Adrenal gland (tissue), 12 donors: ENCODE measurements around the gene LEUTX. TPM values are rescaled to one million over a fixed set of nuclear protein-coding genes. Genes with fewer than 3 reads are reported as not detected.
"Not testable (repeated sequence)": the region's sequence is repeated elsewhere in the genome, so short reads cannot be mapped to it uniquely, and the experiment has no call there.

Experiments
- DNase-seq, 7 donors: peaks; one replicate each; pipeline ENCODE4 v3.0.0-alpha.2; 2019 to 2020
- H3K27ac ChIP-seq, 5 donors: fragments of 200-600 bp; sonication (generic) in 4 of 5; 1 replicate in 3 of 5; 2 replicates in 2 of 5; pipeline versions ENCODE4 v1.5.1 to v1.8.0; 2016 to 2020; ENCODE audit warnings: mild to moderate bottlenecking in 1 of 5
- H3K27me3 ChIP-seq: fragments of 200-600 bp; 2 replicates; pipeline ENCODE4 v1.8.0; 2021
- H3K36me3 ChIP-seq, 2 donors: fragments of 200-600 bp; replicated peaks in 1 of 2; 1 replicate in 1 of 2; 2 replicates in 1 of 2; pipeline versions ENCODE4 v1.5.1 to v1.8.0; 2018 to 2022
- H3K4me1 ChIP-seq, 2 donors: fragments of 200-600 bp; replicated peaks in 1 of 2; 1 replicate in 1 of 2; 2 replicates in 1 of 2; pipeline versions ENCODE4 v1.5.1 to v1.8.0; 2018 to 2021
- H3K4me3 ChIP-seq, 4 donors: fragments of 200-600 bp; sonication (generic) in 3 of 4; one replicate each; pipeline ENCODE4 v1.5.1; 2016 to 2018
- H3K9me3 ChIP-seq, 3 donors: fragments of 200-600 bp; sonication (generic) in 1 of 3; replicated peaks in 1 of 3; 1 replicate in 2 of 3; 2 replicates in 1 of 3; pipeline versions ENCODE4 v1.5.1 to v1.8.0; 2016 to 2021
- POLR2A ChIP-seq, 2 donors: fragments of 450-650 bp; IDR thresholded peaks; one replicate each; pipeline ENCODE4 v1.6.1; 2017; ENCODE audit warnings: antibody characterized with exemption in 2 of 2, mild to moderate bottlenecking in 2 of 2, moderate library complexity in 1 of 2
- WGBS, 4 donors: extraction: QIAGEN DNeasy Blood & Tissue Kit in 2 of 4; methylation state at CpG; one replicate each; pipeline versions ENCODE4 v1.1.5 to v1.1.7; 2013 to 2017; 5-methylcytosine and 5-hydroxymethylcytosine counted together
- intact Hi-C, 2 donors: fragments of 100-400 bp; cut with DNase I; formaldehyde crosslinking; loops; one replicate each; pipeline versions ENCODE4 v1.14.1 to v1.15.0; 2022 to 2023
- polyA plus RNA-seq, 3 donors: library from polyadenylated mRNA; stranded (reverse); fragments of 200-250 nt in 2 of 3; fragments of 350-450 nt in 1 of 3; fragmentation: Illumina TruSeq in 1 of 3; extraction: RNeasy Lipid Tissue Mini Kit (QIAGEN cat#74804) in 1 of 3; gene quantifications; one replicate each; pipeline ENCODE4 v1.2.3, GENCODE V29; 2013 to 2014
- total RNA-seq, 9 donors: library from RNA; depleted of rRNA in 4 of 9; stranded (reverse); fragments of >200 nt in 4 of 9; fragments of 120-200 nt in 1 of 9; fragmentation: NEBNext Ultra II Directional in 1 of 9; extraction: Animal tissue kit (Norgen Biotek cat#: 25700) in 1 of 9; gene quantifications; one replicate each; pipeline versions ENCODE4 v1.1.0 to v1.2.4, GENCODE V29; 2013 to 2023
- TF ChIP-seq, protein P1 (sequence below), 6 experiments: fragments of 450-650 bp in 4 of 6; fragments of 200-600 bp in 2 of 6; sonication (generic) in 1 of 6; IDR thresholded peaks; 1 replicate in 5 of 6; 2 replicates in 1 of 6; pipeline versions ENCODE4 v1.5.1 to v1.8.0; 2016 to 2021; ENCODE audit warnings: antibody characterized with exemption in 6 of 6, mild to moderate bottlenecking in 2 of 6, moderate library complexity in 1 of 6
- donor health status: healthy with polysubstance abuse.
- donor health status: Bipolar disorder and iron deficiency.
- donor health status: DM: yes; HTN: yes; CAD: no.
- donor health status: DM: no; HTN: no; CAD: no.
- donor health status: DM: no; HTN: no; CAD: no.
- donor health status: DM: yes; HTN: yes; CAD: no.

LEUTX gene
- total and polyA plus RNA-seq, 12 donors, result not detected

DNA sequence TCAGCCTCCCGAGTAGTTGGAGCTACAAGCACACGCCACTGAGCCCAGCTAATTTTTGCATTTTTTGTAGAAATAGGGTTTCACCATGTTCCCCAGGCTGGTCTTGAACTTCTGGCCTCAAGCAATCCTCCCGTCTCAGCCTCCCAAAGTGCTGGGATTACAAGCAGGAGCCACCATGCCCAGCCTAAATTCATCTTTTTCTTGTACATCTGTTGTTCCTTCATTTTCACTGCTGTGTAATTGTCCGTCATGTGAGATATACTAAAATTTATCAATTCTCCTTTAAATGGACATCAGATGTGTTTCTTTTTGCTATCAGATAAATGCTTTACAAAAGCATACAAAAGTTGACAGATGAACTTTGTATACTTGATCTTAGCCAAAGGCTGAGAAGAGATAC is 32.4 kb downstream of the LEUTX start:
- no peak for DNase-seq
- TF ChIP-seq, protein P1, sequence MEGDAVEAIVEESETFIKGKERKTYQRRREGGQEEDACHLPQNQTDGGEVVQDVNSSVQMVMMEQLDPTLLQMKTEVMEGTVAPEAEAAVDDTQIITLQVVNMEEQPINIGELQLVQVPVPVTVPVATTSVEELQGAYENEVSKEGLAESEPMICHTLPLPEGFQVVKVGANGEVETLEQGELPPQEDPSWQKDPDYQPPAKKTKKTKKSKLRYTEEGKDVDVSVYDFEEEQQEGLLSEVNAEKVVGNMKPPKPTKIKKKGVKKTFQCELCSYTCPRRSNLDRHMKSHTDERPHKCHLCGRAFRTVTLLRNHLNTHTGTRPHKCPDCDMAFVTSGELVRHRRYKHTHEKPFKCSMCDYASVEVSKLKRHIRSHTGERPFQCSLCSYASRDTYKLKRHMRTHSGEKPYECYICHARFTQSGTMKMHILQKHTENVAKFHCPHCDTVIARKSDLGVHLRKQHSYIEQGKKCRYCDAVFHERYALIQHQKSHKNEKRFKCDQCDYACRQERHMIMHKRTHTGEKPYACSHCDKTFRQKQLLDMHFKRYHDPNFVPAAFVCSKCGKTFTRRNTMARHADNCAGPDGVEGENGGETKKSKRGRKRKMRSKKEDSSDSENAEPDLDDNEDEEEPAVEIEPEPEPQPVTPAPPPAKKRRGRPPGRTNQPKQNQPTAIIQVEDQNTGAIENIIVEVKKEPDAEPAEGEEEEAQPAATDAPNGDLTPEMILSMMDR (IDR thresholded peaks at IDR 0.05), result no peak
- no peak for TF ChIP-seq POLR2A (IDR thresholded peaks at IDR 0.05)
- Histone ChIP-seq H3K9me3 (no peaks in the 10 kb centered on the region), H3K27ac (no peak overlapping the region), H3K4me1 (no peaks in the 10 kb centered on the region), H3K36me3 (no peaks in the 10 kb centered on the region), H3K4me3 (no peak overlapping the region), H3K27me3 (no peaks in the 10 kb centered on the region)
- intact Hi-C loops, result no loop called here
- WGBS, 4 donors, result 82 to 92% (median 86%) methylated on average over 4 of the region's 4 CpGs

- Histone ChIP-seq H3K4me3 (no peak overlapping the region), H3K36me3 (no peaks in the 10 kb centered on the region), H3K27me3 (no peaks in the 10 kb centered on the region), H3K27ac (no peak overlapping the region), H3K9me3 (no peaks in the 10 kb centered on the region), H3K4me1 (no peaks in the 10 kb centered on the region)
- DNase-seq, result no peak
- intact Hi-C loops, result no loop called here
- TF ChIP-seq POLR2A (IDR thresholded peaks at IDR 0.05), result no peak
- TF ChIP-seq, protein P1 (IDR thresholded peaks at IDR 0.05), result no peak
- 76 to 84% (median 80%) methylated on average over 9 of the region's 9 CpGs for WGBS, 4 donors
These were observed 34.8 kb downstream of the LEUTX start for GRCh38 chr19:39813264-39813993.

DNA sequence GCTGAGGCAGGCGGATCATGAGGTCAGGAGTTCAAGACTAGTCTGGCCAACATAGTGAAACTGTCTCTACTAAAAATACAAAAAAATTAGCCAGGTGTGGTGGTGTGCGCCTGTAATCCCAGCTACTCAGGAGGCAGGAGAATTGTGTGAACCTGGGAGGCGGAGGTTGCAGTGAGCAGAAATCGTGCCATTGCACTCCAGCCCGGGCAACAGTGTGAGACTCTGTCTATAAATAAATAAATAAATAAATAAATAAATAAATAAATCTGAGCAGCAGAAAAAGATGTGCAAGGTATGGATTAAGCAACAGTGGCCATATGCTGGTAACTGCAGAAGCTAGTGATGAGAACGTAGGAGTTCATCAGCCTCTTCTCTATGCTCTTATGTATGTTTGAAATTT is 35.5 kb downstream of the LEUTX start:
- H3K4me3 ChIP-seq, H3K27me3 ChIP-seq, intact Hi-C loops, H3K9me3 ChIP-seq, H3K27ac ChIP-seq, DNase-seq, H3K4me1 ChIP-seq, H3K36me3 ChIP-seq: not testable (repeated sequence)
- 92 to 97% (median 96%) methylated on average over 6 of the region's 6 CpGs for WGBS, 4 donors

DNA sequence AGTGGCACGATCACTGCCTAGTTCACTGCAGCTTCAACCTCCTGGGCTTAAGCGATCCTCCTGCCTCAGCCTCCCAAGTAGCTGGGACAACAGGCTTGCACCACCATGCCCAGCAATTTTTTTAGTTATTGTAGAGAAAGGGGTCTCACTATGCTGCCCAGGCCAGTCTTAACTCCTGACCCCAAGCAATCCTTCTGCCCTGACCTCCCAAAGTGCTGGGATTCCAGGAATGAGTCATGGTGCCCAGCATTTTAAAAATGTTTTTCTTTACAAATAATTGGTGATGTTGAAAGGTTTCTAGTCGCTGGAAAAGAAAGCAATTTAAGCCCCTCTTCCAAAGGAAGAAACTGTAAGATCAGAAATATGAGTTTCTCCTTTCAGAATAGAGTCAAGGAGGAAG is 35.9 kb downstream of the LEUTX start:
- Histone ChIP-seq H3K4me3 (no peak overlapping the region), H3K27me3 (no peaks in the 10 kb centered on the region), H3K36me3 (no peaks in the 10 kb centered on the region), H3K27ac (no peak overlapping the region), H3K9me3 (no peaks in the 10 kb centered on the region), H3K4me1 (no peaks in the 10 kb centered on the region)
- no peak for DNase-seq
- intact Hi-C loops, result no loop called here
- TF ChIP-seq POLR2A (IDR thresholded peaks at IDR 0.05), result no peak
- TF ChIP-seq, protein P1 (IDR thresholded peaks at IDR 0.05), result no peak
- WGBS, 4 donors, result 85 to 90% (median 89%) methylated on average over 3 of the region's 3 CpGs
